GM21737 (cell line): ENCODE measurements around the gene AHDC1.
"Not testable (repeated sequence)": the region's sequence is repeated elsewhere in the genome, so short reads cannot be mapped to it uniquely, and the experiment has no call there.

Experiments
- ATAC-seq: cut with Tn5 transposase; IDR thresholded peaks from one replicate; pipeline ENCODE4 v1.9.1; 2021; ENCODE audit warnings: mild to moderate bottlenecking, moderate library complexity; ENCODE audit not compliant: unreplicated experiment

The AHDC1 gene

DNA sequence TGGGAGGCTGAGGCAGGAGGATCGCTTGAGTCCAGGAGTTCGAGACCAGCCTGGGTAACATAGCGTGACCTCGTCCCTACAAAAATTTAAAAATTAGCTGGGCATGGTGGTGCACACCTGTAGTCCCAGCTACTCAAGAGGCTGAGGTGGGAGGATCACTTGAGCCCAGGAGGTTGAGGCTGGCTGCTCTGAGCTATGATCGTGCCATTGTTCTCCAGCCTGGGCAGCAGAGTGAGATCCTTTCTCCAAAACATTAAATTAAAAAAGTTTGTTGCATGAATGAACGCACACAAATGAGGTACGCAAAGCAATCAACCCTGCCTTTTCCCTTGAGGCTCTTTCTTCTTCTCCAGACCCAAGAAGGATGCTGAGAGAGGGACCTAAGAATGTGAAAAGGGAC is 50.1 kb downstream of the AHDC1 start:
- ATAC-seq: not testable (repeated sequence)

DNA sequence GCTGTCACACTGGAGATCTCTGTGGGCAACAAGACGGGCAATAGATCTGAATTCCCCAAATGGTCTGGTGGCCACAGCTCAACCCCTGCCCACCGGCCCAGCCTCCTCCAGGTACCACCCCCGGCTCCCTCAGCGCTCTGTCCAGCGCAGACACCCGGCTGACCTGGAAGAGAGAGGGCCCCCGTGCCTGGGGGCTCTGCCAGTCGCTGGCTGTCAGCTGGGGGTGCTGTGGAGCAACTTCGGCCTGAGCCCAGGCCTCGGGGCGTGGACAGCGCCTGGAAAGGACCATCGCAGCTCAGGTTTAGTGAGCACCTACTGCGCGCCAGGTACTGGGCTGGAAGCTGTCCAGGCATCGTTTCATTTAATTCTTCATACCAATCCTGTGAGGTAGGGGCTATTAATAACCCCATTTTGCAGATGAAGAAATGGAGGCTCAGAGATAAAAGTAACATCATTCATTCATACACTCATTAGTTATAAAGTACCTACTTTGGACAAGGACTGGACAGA is 51.0 kb downstream of the AHDC1 start:
- no peak for ATAC-seq

DNA sequence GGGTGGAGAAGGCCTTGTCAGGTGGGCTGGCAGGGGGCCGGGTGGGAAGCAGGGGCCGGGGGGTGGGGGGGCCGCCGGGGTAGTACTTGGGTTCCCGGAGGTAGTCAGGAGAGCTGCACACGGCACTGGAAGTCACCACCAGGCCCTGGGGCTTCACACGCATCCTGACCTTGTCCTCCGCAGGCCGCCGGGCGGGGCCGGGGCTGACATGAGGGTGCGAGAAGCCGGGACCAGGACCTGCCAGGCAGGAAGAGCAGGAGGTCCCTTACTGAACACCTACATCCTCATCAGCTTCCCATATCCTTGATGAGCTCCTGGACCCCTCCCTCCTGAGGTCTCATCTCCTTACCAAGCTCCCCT is 52.0 kb downstream of the AHDC1 start:
- no peak for ATAC-seq

DNA sequence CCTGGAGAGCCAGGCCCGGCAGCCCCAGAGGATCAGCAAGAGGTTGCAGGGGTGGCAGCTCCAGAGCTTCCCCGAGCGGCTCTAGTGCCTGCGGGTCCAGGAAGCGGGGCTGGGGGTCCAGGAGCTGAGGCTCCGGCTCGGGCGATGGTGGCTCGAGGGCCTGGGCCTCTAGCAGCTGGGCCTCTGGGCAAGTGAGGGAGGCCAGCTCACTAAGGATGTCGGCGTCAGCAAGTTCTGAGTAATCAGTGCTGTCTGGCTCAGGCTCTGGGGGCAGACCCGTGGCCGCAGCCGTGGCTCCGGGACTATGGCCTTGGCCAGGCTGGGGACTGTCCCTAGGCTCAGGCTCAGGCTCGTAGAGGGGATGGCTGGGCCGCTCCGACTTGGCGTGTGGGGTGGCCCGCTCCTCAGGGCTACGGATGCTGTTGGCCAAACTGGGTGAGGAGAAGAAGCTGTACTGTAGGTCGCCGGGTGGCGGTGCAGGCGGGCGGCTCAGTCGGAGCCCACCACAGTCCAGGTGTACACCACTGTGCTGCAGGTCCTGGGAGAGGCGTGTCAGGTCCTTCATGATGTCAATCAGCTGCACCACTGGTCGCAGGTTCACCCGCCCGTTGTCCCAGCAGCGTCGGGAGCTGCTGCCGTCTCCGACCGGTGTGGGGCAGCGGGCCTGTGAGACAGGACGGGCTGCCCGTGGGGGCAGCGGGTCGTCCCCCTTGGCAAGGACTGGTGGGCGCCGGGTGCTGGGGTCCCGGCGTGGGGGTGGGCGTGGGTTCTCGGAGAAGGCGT is 52.6 kb downstream of the AHDC1 start:
- no peak for ATAC-seq

GRCh38 chr1:27550510-27551169 is 53.3 kb downstream of the AHDC1 start:
- ATAC-seq: no peak

DNA sequence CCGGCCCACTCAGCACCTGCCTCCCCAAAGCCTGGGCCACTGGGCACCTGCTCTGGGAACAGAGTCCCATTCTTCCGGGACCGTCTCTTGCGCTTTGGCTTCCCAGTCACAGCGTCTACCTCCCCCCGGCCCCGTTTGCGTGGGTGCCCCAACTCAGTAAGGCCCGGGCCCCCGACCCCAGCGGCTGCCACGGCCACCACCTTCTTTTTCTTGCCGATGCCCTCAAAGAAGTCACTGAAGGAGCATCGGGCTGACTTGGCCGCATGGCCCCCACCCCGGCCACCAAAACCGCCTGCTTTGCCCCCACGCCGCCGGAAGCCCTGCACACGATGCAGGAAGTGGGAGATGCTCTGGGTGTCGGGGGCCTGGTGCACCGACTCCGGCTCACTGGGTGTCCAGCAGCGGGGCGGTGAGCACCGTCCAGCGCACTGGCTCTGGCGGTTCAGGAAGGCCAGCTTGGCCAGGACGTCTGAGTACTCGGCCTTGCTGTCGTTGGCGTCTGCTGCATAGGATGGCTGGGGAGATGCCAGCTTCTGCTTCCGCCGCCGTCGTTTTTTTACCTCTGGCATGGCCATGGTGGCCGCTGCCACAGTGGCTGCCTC is 54.0 kb downstream of the AHDC1 start:
- ATAC-seq: no peak

GRCh38 chr1:27548858-27549719 is 54.9 kb downstream of the AHDC1 start:
- ATAC-seq: no peak

GRCh38 chr1:27548136-27548853 is 55.6 kb downstream of the AHDC1 start:
- ATAC-seq: no peak

DNA sequence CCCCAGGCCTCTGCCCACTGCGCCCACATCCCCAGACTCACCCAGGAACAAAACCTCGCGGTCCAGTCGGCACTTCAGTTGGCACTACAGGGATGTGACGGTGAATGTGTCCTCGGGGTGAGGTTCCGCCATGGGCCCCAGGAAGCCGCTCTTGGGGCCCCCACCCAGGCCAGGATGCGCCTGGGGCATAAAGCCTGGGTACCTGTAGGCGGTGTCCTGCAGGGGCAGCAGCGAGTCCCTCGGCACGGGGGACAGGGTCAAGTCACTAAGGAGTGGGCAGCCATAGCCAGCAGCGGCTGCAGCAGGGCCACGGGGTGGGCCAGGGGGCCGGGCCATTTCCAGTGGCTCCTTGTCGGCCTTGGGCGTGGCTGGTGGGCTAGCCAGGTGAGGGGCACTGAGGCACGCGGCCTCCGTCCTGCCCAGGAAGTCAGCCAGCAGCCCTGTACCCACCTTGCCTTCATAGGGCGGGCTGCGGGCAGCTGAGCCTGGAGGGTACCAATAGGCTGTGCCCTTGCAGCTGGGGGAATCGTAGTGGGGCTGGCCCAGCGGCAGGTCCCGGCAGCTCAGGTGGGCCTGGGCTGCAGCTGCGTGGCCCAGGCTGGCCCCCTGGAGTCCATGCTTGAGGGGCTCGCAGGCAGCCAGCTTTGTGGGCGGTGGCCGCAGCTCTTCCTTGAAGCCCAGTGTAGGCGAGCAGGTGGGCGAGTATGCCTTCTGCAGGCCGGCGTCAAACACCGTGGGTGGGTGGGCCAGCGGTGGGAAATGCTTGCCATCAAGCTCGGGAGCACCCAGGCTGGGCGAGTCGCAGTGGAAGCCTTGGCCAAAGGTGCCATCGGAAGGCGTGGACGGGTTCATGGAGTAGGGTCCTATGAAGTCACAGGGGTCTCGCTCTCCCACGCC is 56.5 kb downstream of the AHDC1 start:
- ATAC-seq: no peak

DNA sequence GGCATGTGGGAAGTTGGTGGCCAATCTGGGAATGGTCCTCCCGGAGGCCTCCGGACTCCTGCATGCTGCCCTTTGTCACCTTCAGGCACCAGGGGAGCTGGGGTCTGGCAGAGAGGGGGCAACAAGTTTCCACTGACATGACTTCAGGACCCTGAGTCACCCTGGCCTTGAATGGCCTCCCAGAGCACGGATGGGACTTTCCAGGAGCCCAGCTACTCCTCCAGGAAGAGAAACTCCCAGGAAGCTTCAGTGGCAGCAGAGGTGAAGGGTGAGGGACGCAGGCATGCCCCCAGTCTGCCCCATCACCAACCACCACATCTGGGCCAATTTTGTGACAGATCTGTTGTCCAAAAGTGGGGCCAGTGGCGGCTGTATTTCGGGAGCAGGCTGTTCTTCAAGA is 58.1 kb downstream of the AHDC1 start:
- no peak for ATAC-seq

GRCh38 chr1:27545271-27545670 is 58.7 kb downstream of the AHDC1 start:
- no peak for ATAC-seq

GRCh38 chr1:27544834-27545233 is 59.1 kb downstream of the AHDC1 start:
- no peak for ATAC-seq

- no peak for ATAC-seq
Observed at GRCh38 chr1:27543284-27543683, 60.7 kb downstream of the AHDC1 start.

GRCh38 chr1:27542463-27543273 is 61.3 kb downstream of the AHDC1 start:
- ATAC-seq: no peak

DNA sequence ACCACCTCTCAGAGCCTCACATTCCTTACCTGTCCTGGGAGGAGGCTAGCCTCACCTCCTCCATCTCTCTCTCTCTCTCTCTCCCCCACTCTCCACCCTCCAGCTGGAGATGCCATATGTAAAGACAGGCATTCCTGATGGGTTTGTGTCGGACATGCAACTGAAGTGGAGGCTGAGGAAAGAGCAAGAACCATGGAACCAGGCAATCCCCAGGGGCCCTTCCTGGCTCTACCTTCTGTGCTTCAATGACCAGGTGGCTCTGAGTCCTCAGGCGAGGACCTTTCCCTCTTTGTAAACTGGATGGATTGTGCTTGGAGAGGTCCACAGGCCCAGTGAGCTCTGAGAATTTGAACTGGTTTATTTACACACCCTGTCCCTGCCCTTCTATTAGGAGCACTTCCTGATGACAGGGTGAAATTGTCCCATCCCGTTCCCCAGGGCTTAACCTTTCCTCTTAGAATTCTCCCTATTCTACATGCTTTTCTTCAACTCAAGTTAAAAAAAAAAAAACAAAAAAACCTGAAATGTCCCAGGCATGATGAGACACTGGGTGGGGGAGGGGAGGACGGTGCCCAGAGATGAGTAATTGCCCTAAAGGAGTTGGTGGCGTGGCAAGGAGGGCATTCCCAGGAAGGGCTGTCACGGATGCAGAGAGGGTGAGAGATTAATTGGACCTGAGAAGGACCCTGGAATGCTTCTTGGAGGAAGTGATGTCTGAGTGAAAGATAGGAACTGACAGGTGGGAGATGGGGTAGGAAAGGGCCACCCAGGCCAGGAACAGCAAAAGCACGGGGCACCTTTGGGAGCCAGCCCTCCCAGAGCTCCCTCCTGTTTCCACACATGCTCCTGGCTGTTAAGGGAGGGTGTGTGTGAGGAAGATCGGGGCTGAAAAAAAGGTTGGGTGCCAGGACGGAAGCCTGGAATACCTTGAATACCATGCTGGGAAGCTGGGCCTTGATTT is 63.8 kb downstream of the AHDC1 start:
- ATAC-seq: no peak

- no peak for ATAC-seq
Observed at GRCh38 chr1:27538793-27539192, 65.2 kb downstream of the AHDC1 start.

DNA sequence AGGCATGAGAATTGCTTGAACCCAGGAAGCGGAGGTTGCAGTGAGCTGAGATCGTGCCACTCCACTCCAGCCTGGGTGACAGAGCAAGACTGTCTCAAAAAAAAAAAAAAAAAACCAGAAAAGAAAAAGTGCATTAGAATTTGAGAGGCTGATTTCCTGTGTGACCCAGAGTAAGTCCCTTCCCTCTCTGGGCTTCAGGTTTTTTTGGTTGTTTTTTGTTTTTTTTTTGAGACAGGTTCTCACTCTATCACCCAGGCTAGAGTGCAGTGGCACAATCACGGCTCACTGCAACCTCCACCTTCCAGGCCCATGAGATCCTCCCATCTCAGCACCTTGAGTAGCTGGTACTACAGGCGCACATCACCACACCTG is 65.7 kb downstream of the AHDC1 start:
- not testable (repeated sequence) for ATAC-seq

DNA sequence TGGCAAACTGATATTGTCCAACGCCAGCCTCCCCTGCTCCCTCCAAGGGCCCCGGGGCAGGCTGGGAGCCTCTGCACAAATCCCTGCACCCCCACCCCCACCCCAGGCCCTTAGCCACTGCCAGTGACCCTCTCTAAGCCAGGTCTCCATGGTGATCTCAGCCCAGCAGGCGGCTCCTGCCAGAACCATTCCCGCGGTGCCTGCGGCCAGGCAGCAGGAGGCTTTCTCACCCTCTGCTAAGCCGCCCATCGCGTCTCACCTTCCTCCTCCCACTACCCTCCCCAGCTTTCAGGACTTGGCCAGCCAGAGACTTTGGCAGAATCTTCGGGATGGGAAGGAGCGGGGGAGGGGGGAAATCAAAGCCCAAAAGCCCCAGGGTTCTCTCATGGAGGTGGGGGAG is 67.2 kb downstream of the AHDC1 start:
- no peak for ATAC-seq
